Pons (tissue), 1 donor: ENCODE data around the gene RPGR.
A peak's percentile ranks its signal among the peaks of the same experiment; 100 is the strongest.

Experiments
- DNase-seq: peaks from one replicate; pipeline ENCODE4 v3.0.0-alpha.2; 2016; ENCODE audit warnings: low spot score

The RPGR gene

DNA sequence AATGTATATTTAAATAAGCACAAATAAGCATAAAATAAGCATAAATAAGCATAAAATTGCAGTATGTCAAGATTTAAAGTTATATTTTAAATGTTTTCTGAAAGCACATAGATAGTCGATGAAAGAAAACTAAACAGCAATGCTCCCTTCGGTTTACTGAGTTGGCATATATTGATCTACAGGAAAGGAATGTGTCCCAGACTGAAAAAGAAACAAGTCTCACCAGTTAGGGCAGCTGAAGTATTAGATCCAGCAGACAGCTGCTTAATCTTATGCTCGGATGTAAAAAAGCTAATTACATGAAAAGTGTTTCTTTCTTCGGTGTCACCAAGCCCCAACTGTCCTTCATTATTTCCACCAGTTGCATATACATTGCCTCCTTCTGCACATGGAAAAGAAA, 8.7 kb downstream of the RPGR start:
- DNase-seq = no peak

DNA sequence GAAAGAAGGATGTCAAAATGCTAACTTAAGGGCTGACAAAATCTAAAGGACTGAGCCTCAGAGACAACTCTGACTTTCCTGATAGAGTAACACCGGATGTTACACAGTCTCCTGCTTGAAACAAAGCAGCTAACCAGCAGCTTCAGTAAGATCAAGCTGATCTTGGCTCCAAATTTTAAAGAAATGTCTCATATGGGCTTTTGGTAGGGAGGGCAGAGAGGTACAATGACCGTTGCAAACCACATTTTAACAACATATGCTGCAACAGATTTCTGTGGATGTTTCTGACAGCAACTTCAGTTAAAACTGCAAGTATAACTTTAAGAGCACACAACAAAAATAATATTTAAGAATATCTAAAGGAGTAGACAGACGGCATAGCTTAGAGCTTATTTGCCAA, 9.1 kb downstream of the RPGR start:
- no peak for DNase-seq

DNA sequence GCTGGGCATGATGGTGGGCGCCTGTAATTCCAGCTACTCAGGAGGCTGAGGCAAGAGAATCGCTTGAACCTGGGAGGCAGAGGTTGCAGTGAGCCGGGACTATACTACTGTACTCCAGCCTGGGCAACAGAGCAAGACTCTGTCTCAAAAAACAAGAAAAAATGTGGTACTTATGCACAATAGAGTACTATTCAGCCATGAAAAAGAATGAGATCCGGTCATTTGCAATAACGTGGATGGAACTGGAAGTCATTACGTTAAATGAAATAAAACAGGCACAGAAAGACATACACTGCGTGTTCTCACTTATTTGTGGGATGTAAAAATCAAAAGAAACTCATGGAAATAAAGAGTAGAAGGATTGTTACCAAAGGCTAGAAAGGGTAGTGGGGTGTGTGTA, 12.1 kb downstream of the RPGR start:
- DNase-seq = no peak

DNA sequence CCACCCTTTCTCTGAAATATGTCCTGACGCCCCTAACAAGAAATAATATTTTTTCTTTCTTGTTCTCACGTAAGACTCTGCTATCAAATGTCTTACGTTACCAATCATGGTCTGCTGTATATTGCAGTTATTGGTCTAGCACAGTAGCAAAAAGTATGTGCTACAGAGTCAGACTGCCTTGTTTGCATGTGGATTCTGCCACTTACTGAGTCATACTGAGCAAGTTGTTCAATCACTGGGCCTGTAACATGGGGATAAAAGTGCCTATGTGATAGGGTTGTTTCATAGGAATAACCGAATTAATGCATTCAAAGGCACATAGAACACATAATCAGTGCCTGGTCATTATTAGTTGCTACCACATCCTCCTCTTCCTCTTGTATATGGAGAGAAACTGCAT, 14.1 kb downstream of the RPGR start:
- no peak for DNase-seq

DNA sequence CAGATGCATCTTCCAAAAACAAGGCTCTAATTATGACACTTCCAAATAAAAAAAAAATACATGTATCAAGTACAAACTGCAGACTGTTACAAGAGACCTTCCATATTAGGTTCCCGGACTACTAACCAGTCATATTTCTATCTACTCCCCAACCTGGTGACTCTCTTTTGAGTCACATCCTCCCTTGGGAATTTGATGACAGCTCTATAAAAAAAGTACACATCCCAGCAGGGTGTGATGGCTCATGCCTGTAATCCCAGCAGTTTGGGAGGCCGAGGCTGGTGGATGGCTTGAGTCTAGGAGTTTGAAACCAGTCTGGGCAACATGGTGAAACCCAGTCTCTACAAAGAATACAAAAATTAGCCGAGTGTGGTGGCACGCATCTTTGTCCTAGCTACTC, 14.9 kb downstream of the RPGR start:
- DNase-seq = no peak

DNA sequence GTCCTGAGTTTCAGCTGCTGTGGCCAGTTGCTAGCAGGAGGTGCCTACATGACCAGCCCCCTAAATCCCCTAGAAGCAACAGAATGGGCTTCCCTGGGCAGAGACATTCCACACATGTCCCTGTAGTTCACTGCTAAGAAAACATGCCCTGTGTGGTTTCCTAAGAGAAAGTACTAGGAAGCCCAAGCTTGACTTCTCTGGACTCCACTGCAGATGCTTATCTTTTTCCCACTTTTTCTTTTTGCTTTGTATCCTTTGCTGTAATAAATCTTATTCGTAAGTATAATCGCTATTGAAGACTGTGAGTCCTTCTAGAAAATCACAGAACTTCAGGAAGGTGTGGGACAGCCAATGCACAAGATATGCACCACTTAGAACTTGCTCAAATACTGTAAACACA, 15.6 kb downstream of the RPGR start:
- no peak for DNase-seq

DNA sequence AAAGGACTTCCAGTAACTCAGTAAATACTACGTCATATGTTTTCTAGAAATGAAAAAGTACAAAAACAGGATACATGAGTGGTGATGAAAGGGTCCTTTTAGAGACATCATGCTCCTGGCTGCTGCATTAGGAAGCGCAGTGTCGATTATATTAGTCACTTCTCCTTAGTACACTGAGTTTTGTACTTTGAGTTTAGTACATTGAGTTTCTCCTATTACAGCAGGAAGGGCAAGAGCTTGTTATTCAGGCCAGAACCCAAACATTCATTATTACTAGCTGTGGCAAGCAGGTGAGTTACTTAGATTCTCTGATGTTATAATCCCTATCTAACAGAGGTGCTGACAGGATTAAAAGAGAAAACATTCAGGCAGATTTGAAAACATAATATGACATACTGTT, 21.3 kb downstream of the RPGR start:
- no peak for DNase-seq

DNA sequence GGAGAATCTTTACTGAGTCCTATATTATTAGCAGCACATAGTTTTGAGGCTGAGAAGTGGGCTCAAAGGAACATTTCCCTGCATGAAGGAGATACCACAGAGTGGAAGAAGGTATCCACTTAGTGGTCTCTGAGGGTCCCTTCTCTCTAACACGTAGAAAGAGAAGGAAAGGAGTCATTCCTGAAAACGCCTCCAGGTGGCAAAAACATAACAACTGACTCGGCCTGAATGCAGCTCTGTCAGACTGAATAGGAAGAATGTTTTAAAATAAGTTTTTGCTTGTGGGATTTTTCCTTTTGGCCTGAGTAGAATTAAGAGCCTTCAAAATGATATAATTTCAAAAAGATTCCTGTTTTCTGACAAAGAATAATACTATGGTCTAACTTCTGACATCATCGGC, 23.3 kb downstream of the RPGR start:
- DNase-seq = no peak

DNA sequence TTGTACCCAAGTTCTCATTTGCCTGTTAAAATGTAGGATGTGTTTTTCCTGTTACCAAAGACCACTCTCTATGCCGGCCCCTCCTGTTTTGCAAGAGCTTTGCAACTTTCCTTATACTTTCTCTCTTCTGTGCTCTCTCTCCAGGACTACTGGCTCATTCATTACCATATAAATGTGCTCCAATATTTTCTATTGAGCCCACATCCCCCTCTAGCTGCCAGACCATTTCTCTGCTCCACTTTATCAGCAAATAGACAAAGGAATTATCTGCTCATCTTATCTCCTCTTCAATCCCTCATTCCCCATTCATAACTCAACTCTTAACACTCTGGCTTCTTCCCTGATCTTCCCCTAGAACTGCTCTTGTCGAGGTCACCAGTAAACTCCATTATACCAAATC, 33.6 kb downstream of the RPGR start:
- no peak for DNase-seq

DNA sequence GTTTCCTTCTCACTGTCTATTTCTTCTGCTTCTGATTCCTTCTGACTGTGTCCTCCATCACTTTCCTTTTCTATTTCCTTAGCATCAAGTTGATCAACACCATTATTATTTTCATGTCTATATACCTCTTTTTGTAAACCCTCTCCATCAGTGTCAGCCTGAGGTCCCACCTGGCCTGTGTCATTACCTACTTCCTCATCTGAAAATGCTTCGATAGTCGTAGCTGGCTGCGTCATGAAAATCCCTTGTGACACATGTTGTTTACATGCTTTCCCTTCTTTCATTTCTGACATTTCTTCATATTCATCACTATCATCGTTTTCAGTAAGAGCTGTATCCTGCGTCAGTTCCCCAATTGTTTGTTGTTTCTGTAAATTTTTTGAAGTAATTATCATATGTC, 39.6 kb downstream of the RPGR start:
- no peak for DNase-seq

DNA sequence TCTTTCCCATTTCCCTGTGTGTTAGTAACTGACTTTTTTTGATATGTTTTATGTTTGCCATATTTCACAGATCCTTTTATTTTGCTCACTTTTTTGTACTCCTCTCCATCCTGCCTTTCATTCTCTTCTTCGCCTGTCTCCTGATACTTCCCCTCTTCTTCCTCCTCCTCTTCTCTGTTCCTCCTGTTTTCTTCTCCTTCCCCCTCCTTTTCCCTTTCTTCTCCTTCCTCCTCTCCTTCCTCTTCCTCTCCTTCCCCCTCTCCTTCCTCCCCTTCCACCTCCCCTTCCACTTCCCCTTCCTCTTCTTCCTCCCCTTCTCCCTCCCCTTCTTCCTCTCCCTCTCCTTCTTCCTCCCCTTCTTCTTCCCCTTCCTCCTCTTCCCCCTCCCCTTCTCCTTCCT, 41.7 kb downstream of the RPGR start:
- no peak for DNase-seq

DNA sequence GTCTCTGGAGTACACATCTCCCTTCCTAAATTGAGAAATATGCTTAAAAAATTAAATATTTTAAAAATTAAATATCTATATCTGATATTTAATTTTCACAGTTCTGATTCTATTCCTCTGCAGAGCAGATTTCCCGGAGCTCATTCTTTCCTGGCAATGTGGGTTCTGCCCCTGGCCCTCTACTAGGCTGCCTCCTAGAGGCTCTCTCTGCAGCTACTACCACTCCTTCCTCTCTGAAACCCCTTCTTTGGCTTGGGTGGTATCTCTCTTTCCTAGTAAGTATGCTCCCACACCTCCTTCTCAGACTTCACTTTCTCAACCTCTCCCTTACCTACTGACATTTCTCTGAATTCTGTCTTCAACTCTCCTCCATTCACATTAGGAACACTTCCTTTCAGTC, 45.3 kb downstream of the RPGR start:
- peak; percentile 5 for DNase-seq

DNA sequence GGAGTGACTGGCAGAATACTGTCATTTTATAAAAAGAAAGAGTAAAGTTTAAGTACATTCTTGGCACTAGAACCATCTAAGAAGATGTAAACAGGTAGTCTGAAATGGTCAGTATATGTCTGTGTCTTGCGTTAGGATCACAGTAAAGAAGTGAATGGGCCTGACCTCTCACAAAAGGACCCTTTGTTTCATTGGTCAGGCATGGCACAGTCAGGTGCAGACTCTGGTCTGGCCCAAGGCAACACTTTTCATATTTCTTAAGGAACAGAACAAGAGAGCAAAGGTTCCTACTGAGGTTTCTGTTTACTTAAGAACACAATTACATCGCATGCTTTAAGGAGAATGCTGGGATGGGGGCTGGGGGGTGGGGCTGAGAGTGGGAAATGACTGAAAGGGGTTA, 48.1 kb downstream of the RPGR start:
- no peak for DNase-seq

DNA sequence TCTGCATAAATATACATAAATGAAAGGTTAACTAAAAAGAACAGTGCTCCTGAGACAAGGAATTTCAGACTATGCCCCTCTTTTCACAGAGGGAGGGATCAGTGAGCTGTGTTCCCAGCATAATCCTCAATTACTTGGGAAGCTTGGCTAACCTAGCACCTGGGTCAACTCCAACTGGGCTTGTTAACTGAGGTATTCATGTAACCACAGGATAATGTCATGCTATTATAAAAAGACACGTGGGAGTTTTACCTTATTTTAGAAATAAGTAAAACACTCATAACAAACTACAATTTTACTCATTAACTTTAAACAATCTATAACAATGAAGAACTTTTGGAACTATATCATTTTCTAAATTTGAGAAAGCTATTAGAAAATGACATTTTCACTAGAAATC, 48.6 kb downstream of the RPGR start:
- no peak for DNase-seq

DNA sequence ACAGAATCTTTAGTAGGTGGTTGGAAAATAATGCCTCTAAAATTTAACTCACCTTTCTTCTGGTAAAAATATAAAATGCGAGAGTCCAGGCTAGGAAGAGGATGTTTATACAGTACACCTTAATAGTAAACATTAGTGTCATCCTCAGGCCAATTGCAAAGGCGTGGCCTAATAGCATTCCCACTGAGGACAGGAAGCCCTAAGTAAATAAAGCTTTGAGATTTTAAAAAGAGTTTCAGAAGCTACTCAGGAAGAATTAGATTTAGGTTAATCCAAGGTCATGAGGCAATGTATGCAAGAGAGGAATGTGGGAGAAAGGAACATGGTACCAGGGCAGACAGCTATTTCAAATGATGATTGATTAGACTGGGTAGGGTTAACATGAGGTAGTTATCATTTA, 49.5 kb downstream of the RPGR start:
- no peak for DNase-seq

DNA sequence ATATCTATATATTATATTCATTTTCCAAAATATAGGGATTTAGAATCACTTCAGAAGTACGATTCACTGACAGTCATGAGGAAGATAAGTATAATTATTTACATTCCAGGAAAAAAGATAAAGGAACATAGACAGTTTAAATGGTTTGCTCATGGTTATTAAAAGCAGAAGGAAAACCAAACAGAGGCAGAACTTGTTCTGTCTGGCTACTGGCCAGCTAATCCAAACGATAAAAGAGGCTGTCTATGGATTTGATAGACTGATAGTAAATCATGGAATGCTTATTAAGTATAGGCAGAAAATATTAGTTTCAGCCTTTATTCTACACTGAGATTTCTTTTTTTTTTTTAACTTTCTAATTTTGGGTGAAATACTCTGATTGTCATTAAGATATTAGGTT, 50.2 kb downstream of the RPGR start:
- DNase-seq = no peak

DNA sequence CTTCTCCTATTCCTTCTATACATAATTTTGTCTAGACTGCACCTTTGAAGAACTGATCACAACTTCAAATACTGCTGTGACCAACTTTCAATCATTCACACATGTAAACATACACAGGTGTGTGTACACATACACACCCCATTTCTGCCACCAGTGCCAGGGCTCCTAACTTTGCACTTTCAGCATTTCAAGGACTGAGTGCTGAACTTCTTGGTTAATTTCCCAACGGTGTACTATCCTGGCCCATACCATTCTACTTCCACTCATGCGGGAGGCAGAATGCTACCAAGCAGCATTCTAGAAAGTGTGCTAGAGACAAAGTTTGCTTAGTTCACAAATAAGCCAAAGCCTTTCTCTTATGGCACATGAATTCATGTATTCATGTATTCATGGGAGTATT, 51.2 kb downstream of the RPGR start:
- DNase-seq = no peak

DNA sequence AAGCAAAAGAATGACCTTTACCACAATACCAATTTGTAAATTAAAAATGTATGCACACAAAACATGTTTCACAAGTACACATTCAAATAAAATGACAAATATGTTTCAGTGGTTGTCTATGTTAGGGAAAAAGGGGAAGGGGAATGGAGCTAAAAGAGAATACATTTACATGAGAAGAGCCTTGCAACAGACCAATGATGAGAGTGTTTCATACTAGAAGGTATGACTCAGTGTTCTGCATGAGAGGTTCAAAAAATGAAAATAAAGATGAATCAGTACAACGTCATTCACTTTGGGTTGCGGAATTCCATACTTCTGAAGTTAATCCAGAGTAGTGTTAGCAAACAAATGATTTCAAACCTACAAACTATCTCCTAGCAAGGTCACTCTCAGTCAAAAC, 51.7 kb downstream of the RPGR start:
- DNase-seq = no peak

DNA sequence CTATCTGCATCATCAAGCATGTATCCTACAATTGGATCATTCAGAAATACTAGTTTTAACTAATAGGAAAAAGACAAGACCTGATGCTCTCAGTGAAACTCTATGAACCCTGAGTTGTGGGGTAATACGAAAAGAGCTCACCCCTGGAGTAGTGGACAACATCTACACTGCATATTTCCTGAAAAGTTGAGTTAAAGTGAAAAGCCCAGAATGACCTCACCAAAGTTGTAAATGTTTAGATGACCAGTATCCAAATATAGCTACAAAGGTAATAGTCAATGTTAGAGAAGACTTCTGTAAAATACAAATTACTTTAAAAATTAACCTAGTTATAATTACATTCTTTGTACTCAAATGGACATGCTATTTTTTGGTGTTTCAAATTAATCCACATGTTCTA, 53.9 kb downstream of the RPGR start:
- no peak for DNase-seq

DNA sequence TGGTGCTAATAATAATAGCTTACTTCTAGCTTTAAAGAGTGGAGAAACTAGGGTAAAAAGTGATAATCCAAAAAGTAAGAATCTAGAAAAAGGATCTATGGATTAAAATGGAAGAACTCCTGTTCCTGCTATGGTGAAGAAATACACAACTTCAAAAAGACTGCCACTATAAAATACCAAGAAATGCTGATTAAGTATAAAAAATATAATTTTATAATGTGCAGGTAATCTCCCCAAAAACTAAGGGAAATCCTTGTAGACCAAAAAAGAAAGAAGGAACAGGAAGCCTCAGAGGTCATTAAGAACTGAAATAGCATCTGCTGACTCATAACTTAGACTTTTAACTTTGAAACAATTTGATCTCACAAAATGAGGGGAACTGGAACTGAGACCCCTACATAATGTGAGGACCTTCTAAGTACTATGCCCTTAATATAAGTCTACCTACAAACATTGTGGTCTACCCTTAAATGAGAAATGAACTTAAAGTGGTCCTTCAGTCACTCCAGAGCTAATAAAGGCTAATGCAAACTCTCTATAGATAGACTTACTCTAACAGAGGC, 56.1 kb downstream of the RPGR start:
- no peak for DNase-seq

DNA sequence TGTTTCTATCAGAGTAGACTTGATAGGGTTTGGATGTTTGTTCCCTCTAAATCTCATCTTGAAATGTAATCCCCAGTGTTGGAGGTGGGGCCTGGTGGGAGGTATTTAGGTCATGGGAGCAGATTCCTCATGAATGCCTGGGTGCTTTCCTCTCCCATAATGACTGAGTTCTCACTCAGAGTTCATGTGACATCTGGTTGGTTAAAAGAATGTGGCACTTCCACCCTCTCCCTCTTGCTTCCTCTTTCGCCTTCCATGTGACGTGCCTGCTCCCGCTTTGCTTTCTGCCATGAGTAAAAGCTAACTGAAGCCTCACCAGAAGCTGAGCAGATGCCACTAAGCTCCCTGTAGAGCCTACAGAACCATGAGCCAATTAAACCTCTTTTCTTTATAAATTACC, 59.3 kb downstream of the RPGR start:
- DNase-seq = no peak

DNA sequence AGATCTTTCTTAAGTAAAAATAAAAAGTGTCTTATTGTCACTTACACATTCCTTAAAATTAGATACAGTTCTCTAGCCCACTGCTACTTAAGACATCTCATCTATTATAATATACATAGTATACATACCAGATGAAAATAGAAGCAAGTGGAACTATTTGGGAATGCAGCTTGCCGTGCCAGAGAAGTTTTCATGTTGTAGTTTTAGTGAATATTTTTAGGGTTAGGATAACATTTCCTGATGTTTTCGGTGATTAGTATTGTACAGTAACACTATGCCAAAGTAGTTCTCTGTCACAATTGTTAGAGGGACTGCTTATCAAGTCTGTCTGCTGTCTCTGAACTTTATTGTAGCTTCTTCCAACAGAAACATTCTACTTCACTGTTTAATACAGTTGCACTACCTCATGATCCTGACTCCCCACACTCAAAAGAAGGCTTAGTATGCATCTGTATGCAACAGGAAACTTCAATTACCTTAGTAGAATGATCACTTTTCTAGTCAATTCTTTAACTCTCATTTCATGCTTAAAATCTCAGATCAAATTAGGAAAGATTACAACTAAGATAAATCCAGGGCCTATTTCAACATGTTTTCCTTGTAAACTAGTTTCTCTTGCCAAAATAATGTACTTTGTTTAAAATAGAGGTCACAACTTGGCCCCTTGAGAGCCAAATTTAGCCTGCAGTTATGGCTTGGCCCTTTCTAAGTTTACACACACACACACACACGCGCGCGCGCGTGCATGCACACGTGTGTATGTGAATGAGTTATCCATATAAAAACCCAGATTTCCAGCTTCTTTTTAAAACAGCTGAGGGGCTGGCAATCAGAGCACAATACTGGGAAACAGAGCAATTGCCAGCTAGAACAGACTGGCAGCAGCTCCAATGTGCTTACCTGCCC, 64.3 kb downstream of the RPGR start:
- no peak for DNase-seq

DNA sequence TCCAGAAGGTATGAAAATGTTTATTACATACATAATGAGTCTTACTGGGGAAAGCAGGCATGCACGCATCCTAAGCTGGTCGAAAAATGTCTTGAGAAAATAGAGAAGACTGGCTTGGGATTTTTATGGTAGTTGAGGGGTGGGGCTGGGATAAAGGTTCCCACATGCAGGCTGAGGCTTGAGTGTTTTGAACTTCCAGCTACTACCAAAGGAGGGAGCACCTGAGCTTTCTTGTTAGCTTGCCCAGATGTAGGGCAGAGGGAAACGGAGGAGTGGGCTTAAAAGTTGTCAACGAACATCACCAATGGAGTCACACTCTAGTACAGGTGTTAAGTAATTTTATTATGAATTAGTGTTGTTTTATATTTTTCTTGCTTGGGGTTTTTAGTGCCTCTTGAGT, 67.1 kb downstream of the RPGR start:
- DNase-seq = no peak

DNA sequence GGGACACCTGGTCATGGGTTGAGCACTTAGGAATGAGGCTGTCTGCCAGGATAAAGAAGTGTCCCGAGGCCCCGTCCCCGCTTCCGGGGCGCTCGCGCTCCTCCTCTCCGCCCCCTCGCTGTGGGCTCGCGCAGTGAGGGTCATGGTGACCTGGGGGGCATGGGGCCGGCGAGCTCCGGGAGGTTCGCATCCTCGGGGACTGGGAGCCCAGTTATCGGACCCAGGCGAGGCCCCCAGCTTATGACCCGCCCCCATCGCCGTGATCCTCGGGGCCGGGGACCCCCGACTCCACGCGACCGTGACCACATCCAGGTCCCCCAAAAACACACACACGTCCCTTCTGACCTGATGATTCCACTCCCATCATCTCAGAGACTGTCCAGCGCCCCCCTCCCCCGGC, 71.3 kb downstream of the RPGR start:
- DNase-seq = no peak
